Panc1 (cell line): Measurements from ENCODE around the gene SH2B2. TPM values are rescaled to one million over a fixed set of nuclear protein-coding genes. Genes with fewer than 3 reads are reported as not detected.
"Not testable (repeated sequence)": the region's sequence is repeated elsewhere in the genome, so short reads cannot be mapped to it uniquely, and the experiment has no call there.

Source experiments
- ATAC-seq: fragments of 200-7000 bp; cut with Tn5 transposase; 2 replicates; pipeline ENCODE4 v1.9.1; 2020; ENCODE audit warnings: mild to moderate bottlenecking, moderate library complexity
- BruUV-seq: library from RNA; stranded (reverse); fragments of 400-500 nt; replicated peaks from 2 replicates; lab custom pipeline; 2021; lab: Mats Ljungman, UMichigan
- CTCF ChIA-PET: fragments of 300-600 bp; sonication (Branson Sonifier 250); formaldehyde crosslinking; loops from one replicate; lab custom pipeline; 2022; ENCODE audit warnings: antibody characterized with exemption; lab: Charles Lee
- POLR2A ChIA-PET: fragments of 300-600 bp; sonication (Branson Sonifier 250); formaldehyde crosslinking; loops from one replicate; lab custom pipeline; 2022; ENCODE audit warnings: antibody characterized with exemption; lab: Charles Lee
- DNase-seq: peaks from one replicate; pipeline ENCODE4 v3.0.0-alpha.2; 2010; ENCODE audit warnings: low read depth, low spot score
- H3K27ac ChIP-seq: 2 replicates; pipeline ENCODE4 v1.5.1; 2011; ENCODE audit warnings: mild to moderate bottlenecking, low read length, inconsistent platforms
- H3K27me3 ChIP-seq: fragments of 200-500 bp; sonication (Bioruptor generic); 2 replicates; pipeline ENCODE4 v1.6.0; 2014; ENCODE audit warnings: low read length, inconsistent platforms; ENCODE audit not compliant: control insufficient read depth, insufficient read depth
- H3K36me3 ChIP-seq: fragments of 200-500 bp; sonication (Bioruptor generic); 2 replicates; pipeline ENCODE4 v1.5.1; 2014; ENCODE audit warnings: inconsistent platforms, mild to moderate bottlenecking, low read length, moderate library complexity; ENCODE audit not compliant: control insufficient read depth, insufficient read depth
- H3K4me1 ChIP-seq: 2 replicates; pipeline ENCODE4 v1.5.1; 2011; ENCODE audit warnings: inconsistent platforms, mild to moderate bottlenecking, low read length, moderate library complexity; ENCODE audit not compliant: control insufficient read depth, insufficient read depth
- H3K4me3 ChIP-seq, 2 experiments: 2 replicates each; pipeline ENCODE4 v1.5.1; 2011 to 2012; ENCODE audit warnings: low read depth in 2 of 2, low read length in 2 of 2, mild to moderate bottlenecking in 2 of 2, inconsistent platforms in 1 of 2, moderate library complexity in 1 of 2
- H3K9me3 ChIP-seq: fragments of 200-500 bp; sonication (Bioruptor generic); 2 replicates; pipeline ENCODE4 v1.5.1; 2014; ENCODE audit warnings: low read depth, mild to moderate bottlenecking, inconsistent platforms, low read length, moderate library complexity; ENCODE audit not compliant: control insufficient read depth, insufficient read depth
- in situ Hi-C: cut with HindIII; loops from 2 replicates; pipeline ENCODE4 v1.10.0; 2016; ENCODE audit warnings: low sequenced_read_pairs, low pct_unique_long_range_greater_than_20kb
- intact Hi-C: fragments of 100-400 bp; cut with micrococcal nuclease; formaldehyde crosslinking; loops from one replicate; pipeline ENCODE4 v1.10.0; 2022; ENCODE audit not compliant: unreplicated experiment
- total RNA-seq: library from RNA; stranded (reverse); gene quantifications from one replicate; pipeline ENCODE4 v1.2.1, GENCODE V29; 2021; ENCODE audit not compliant: unreplicated experiment

Gene SH2B2
- total RNA-seq, 1 experiment from 2014 or later = 2.8 TPM

- H3K27me3 ChIP-seq, H3K4me3 ChIP-seq, H3K27ac ChIP-seq, POLR2A ChIA-PET, H3K4me1 ChIP-seq, ATAC-seq, BruUV-seq, H3K9me3 ChIP-seq, in situ Hi-C loops, DNase-seq, H3K36me3 ChIP-seq, intact Hi-C loops, CTCF ChIA-PET: not testable (repeated sequence)
Measured at GRCh38 chr7:102327183-102327582, 40.5 kb downstream of the SH2B2 start.

GRCh38 chr7:102328863-102329262 is 42.2 kb downstream of the SH2B2 start:
- H3K27me3 ChIP-seq, CTCF ChIA-PET, in situ Hi-C loops, H3K4me1 ChIP-seq, POLR2A ChIA-PET, ATAC-seq, H3K9me3 ChIP-seq, DNase-seq, BruUV-seq, H3K36me3 ChIP-seq, H3K27ac ChIP-seq, H3K4me3 ChIP-seq, intact Hi-C loops: not testable (repeated sequence)

GRCh38 chr7:102329366-102329765 is 42.7 kb downstream of the SH2B2 start:
- DNase-seq, H3K4me3 ChIP-seq, intact Hi-C loops, H3K36me3 ChIP-seq, POLR2A ChIA-PET, ATAC-seq, H3K4me1 ChIP-seq, H3K27me3 ChIP-seq, H3K9me3 ChIP-seq, CTCF ChIA-PET, BruUV-seq, H3K27ac ChIP-seq, in situ Hi-C loops: not testable (repeated sequence)

GRCh38 chr7:102330666-102331460 is 44.2 kb downstream of the SH2B2 start:
- H3K4me3 ChIP-seq, H3K27me3 ChIP-seq, H3K4me1 ChIP-seq, H3K9me3 ChIP-seq, in situ Hi-C loops, H3K36me3 ChIP-seq, DNase-seq, H3K27ac ChIP-seq, ATAC-seq, BruUV-seq: not testable (repeated sequence)
- ChIA-PET POLR2A (interaction anchor here (0.6 kb wide), 1 partner anchor 472 kb away, joined by 8 read pairs; no protein-coding TSS in a partner anchor), CTCF (interaction anchor here (0.6 kb wide), 1 partner anchor 32 kb away, joined by 3 read pairs; no protein-coding TSS in a partner anchor)
- intact Hi-C loops = loop anchor here (10.0 kb wide), 1 partner anchor 54 kb away; no protein-coding TSS in a partner anchor

GRCh38 chr7:102335574-102335973 is 48.9 kb downstream of the SH2B2 start:
- CTCF ChIA-PET, in situ Hi-C loops, H3K36me3 ChIP-seq, ATAC-seq, H3K4me3 ChIP-seq, H3K4me1 ChIP-seq, BruUV-seq, POLR2A ChIA-PET, H3K27ac ChIP-seq, H3K27me3 ChIP-seq, H3K9me3 ChIP-seq, DNase-seq: not testable (repeated sequence)
- intact Hi-C loops = loop anchor here (10.0 kb wide), 1 partner anchor 49 kb away; no protein-coding TSS in a partner anchor

GRCh38 chr7:102337002-102337401 is 50.3 kb downstream of the SH2B2 start:
- BruUV-seq, H3K4me3 ChIP-seq, H3K36me3 ChIP-seq, H3K27me3 ChIP-seq, DNase-seq, H3K9me3 ChIP-seq, POLR2A ChIA-PET, ATAC-seq, H3K27ac ChIP-seq, H3K4me1 ChIP-seq, CTCF ChIA-PET, in situ Hi-C loops: not testable (repeated sequence)
- intact Hi-C loops = loop anchor here (10.0 kb wide), 1 partner anchor 48 kb away; no protein-coding TSS in a partner anchor

GRCh38 chr7:102337420-102337819 is 50.8 kb downstream of the SH2B2 start:
- in situ Hi-C loops, ATAC-seq, H3K27me3 ChIP-seq, H3K4me3 ChIP-seq, H3K36me3 ChIP-seq, BruUV-seq, DNase-seq, H3K27ac ChIP-seq, H3K9me3 ChIP-seq, CTCF ChIA-PET, POLR2A ChIA-PET, H3K4me1 ChIP-seq: not testable (repeated sequence)
- intact Hi-C loops = loop anchor here (10.0 kb wide), 1 partner anchor 47 kb away; no protein-coding TSS in a partner anchor
